ENCODE results near the gene CSRNP3.

DNA sequence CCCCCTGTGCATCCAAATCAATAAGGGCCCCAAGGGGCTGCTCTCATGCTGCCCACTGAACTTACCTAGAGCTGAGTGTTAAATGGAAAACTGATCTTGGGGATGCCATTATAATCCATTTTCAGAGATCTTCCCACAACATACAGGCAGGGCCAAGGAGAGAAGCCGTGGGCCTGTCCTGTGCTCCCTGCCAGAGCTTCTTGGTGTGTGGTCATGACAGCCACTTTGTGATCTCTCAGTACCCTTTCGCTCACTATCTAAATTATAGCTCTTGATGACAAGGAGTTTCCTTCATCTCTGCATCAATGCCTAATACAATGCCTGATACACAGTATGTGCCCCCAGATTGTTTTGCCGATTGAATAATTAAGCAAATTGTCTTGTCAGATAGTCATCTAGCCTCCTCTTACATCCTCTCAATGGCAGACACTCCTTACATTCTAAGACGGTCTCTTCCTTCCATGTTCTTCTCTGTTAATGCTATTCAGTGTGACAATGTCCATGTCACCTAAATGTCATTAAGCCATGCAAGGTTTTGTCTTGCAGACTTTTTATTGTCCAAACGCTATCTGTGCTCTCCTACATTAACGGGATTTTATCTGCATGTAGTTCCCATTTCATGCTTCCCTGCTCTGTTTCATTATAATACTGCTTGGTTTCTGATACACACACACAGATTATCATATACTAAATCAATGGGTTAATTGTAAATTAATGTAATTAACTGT is 5.9 kb downstream of the CSRNP3 start:
- TF ChIP-seq JUND (IDR thresholded peaks at IDR 0.05; ENCODE audit: low read depth, low read length) (no peak), POLR2A (IDR thresholded peaks at IDR 0.05; ENCODE audit: low read depth, low read length) (no peak)

Data from GM12878 (cell line).